ENCODE data around the gene KATNAL2.
"Not testable (repeated sequence)": the region's sequence is repeated elsewhere in the genome, so short reads cannot be mapped to it uniquely, and the experiment has no call there.

The KATNAL2 gene

DNA sequence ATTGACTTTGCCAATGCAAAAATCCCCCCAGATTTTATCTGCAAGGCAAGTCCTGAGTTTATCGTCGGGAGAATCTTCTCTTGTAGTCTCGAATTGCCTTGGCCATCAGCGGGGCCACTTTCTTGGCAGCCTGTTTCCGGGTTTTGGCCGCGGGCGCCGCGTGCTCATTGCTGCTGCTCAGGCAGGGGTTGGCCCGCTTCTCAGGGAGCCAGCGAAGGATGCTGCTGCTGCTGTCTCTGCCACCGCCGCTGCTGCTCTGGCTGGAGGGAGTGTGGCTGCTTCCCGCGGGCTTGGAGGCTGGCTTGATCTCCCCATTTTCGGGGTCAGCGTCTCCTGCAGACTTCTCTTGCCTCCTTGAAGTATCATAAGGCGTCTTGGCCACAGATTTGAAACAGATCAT is 115.5 kb downstream of the KATNAL2 start:
- no peak for DNase-seq (ENCODE audit: low read depth)
- no peak for TF ChIP-seq CTCF (conservative IDR thresholded peaks at IDR 0.05; ENCODE audit: low read depth, low read length)

GRCh38 chr18:47034591-47034990 is 117.2 kb downstream of the KATNAL2 start:
- DNase-seq (ENCODE audit: low read depth); H3K4me3 ChIP-seq (ENCODE audit: low read length): not testable (repeated sequence)

More for the DNA sequence above, 115.5 kb downstream of the KATNAL2 start:
- H3K4me3 ChIP-seq (ENCODE audit: low read length): no peak overlapping the region

DNA sequence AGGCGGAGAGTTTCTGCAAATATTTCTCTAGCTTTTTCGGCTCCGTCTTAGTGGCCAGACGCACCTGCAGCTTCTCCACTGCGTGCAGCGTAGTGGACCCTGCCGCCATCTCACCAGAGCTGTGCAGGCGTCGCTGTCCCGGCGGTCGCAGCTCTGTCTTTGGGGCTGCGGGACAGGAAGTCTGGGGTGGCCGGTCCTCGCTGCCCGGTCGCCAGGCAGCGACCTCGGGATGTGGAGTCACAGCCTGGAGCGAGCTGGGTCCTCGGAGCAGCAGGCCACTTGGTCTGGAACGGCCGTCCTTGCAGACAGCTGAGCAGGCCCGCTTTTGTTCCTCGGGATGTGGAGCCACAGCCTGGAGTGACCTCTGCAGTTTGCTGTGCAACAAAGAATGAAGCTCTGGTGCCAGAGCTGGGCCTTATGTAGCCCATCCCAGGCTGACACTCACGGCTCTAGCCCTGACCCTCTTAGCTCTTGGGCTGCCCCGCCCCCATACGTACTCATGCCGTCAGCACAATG is 117.8 kb downstream of the KATNAL2 start, which contains the start of gene ELOA2:
ELOA2 (minus strand) TSS at position 466 of the 516 bp plus-strand sequence; CDS start at position 109, 357 bp downstream.
- no peak for TF ChIP-seq CTCF (conservative IDR thresholded peaks at IDR 0.05; ENCODE audit: low read depth, low read length)
- DNase-seq (ENCODE audit: low read depth): no peak
- no peak within 1 kb of the TSS for H3K4me3 ChIP-seq (ENCODE audit: low read length)

- no peak for DNase-seq (ENCODE audit: low read depth)
- peak; percentile 61 for TF ChIP-seq CTCF (conservative IDR thresholded peaks at IDR 0.05; ENCODE audit: low read depth, low read length)
- no peak overlapping the region for H3K4me3 ChIP-seq (ENCODE audit: low read length)
These were observed 119.0 kb downstream of the KATNAL2 start for GRCh38 chr18:47036298-47036874.

- no peak for DNase-seq (ENCODE audit: low read depth)
- no peak overlapping the region for H3K4me3 ChIP-seq (ENCODE audit: low read length)
- TF ChIP-seq CTCF (conservative IDR thresholded peaks at IDR 0.05; ENCODE audit: low read depth, low read length): no peak
These were observed 119.7 kb downstream of the KATNAL2 start for GRCh38 chr18:47036927-47037578.

DNA sequence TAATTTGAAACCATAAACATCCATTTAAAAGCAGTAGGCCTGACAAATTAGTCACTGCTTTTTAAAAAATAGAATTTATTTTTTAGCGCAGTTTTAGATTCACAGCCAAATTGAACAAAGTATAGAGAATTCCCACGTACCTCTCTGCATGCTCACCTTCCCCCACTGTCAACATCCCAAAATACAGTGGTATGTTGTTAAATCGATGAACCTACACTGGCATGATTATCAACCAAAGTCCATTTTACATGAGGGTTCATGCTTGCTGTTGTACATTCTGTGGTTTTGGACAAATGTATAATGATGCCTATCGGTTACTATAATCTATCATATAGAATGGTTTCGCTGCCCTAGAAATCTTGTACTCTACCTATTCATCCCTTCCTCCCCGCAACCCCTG is 123.6 kb downstream of the KATNAL2 start:
- DNase-seq (ENCODE audit: low read depth): no peak
- no peak overlapping the region for H3K4me3 ChIP-seq (ENCODE audit: low read length)
- no peak for TF ChIP-seq CTCF (conservative IDR thresholded peaks at IDR 0.05; ENCODE audit: low read depth, low read length)

DNA sequence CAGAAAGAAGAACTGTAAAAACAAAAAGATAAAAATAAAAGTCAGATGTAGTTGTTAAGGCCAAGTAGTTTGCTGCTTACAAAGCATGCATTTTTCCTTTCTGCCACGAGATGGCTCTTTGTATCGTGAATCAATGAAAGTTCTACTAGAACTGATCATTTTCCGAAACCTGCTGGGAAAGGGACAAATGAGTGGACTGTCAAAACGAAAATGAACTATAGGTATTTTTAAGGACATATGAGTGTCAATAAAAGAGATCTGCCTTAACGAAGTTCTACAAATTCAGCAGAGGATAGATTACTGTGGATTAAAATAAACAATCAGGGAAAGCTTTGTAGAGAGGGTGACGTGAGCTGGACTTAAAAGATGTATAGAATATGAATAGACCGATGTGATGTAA is 133.1 kb downstream of the KATNAL2 start:
- peak; percentile 6 for DNase-seq (ENCODE audit: low read depth)
- TF ChIP-seq CTCF (conservative IDR thresholded peaks at IDR 0.05; ENCODE audit: low read depth, low read length): peak; percentile 71
- H3K4me3 ChIP-seq (ENCODE audit: low read length): no peak overlapping the region
